Brain microvascular endothelial cell (primary cell): ENCODE measurements around the gene TMEM87A.

Experiments
- DNase-seq: peaks from one replicate; pipeline ENCODE4 v3.0.0-alpha.2; 2020
- H3K27ac ChIP-seq: fragments of 250-450 bp; sonication (Bioruptor Pico); 2 replicates; pipeline ENCODE4 v1.5.1; 2020; ENCODE audit warnings: mild to moderate bottlenecking, moderate library complexity
- H3K27me3 ChIP-seq: fragments of 250-450 bp; sonication (Bioruptor Pico); replicated peaks from 2 replicates; pipeline ENCODE4 v1.5.1; 2020; ENCODE audit warnings: mild to moderate bottlenecking
- H3K36me3 ChIP-seq: fragments of 250-450 bp; sonication (Bioruptor Pico); replicated peaks from 2 replicates; pipeline ENCODE4 v1.5.1; 2020; ENCODE audit warnings: mild to moderate bottlenecking
- H3K4me3 ChIP-seq: 2 replicates; pipeline ENCODE4 v1.5.1; 2011; ENCODE audit warnings: low read depth, mild to moderate bottlenecking, control low read depth, low read length, moderate library complexity
- CTCF ChIP-seq: IDR thresholded peaks from 2 replicates; pipeline ENCODE4 v1.5.1; 2011; ENCODE audit warnings: low read depth, mild to moderate bottlenecking, moderate library complexity, low read length, control low read depth, inconsistent platforms; ENCODE audit errors: missing control alignments
- in situ Hi-C: cut with HindIII; loops from 2 replicates; pipeline ENCODE4 v1.10.0; 2017; ENCODE audit warnings: low sequenced_read_pairs, low pct_ligation_motif_present

Gene TMEM87A

GRCh38 chr15:42191610-42192346 is 81.5 kb downstream of the TMEM87A start:
- TF ChIP-seq CTCF, result no peak

GRCh38 chr15:42190370-42190769 is 82.9 kb downstream of the TMEM87A start:
- DNase-seq, result no peak
- Histone ChIP-seq H3K36me3 (peaks cover 46% of the 10 kb centered on the region), H3K27me3 (no peaks in the 10 kb centered on the region), H3K4me3 (no peak overlapping the region), H3K27ac (no peak overlapping the region)
- in situ Hi-C loops, result no loop called here
- no peak for TF ChIP-seq CTCF

More at GRCh38 chr15:42191610-42192346, 81.5 kb downstream of the TMEM87A start:
- Histone ChIP-seq H3K36me3 (peaks cover 38% of the 10 kb centered on the region), H3K4me3 (no peak overlapping the region), H3K27me3 (no peaks in the 10 kb centered on the region), H3K27ac (no peak overlapping the region)
- in situ Hi-C loops, result no loop called here
- DNase-seq, result no peak

GRCh38 chr15:42185801-42186200 is 87.4 kb downstream of the TMEM87A start:
- H3K27ac ChIP-seq, result no peak overlapping the region
- no peak for DNase-seq
- H3K36me3 ChIP-seq, result peaks cover 59% of the 10 kb centered on the region
- no peak for TF ChIP-seq CTCF
- in situ Hi-C loops, result no loop called here
- H3K27me3 ChIP-seq, result no peaks in the 10 kb centered on the region
- H3K4me3 ChIP-seq, result no peak overlapping the region

GRCh38 chr15:42184736-42185135 is 88.5 kb downstream of the TMEM87A start:
- peaks cover 49% of the 10 kb centered on the region for H3K36me3 ChIP-seq
- no peak for DNase-seq
- no peak for TF ChIP-seq CTCF
- in situ Hi-C loops, result no loop called here
- H3K4me3 ChIP-seq, result no peak overlapping the region
- no peak overlapping the region for H3K27ac ChIP-seq
- no peaks in the 10 kb centered on the region for H3K27me3 ChIP-seq

GRCh38 chr15:42184296-42184695 is 88.9 kb downstream of the TMEM87A start:
- TF ChIP-seq CTCF, result no peak
- H3K27me3 ChIP-seq, result no peaks in the 10 kb centered on the region
- no peak overlapping the region for H3K4me3 ChIP-seq
- no peak overlapping the region for H3K27ac ChIP-seq
- in situ Hi-C loops, result no loop called here
- H3K36me3 ChIP-seq, result peaks cover 48% of the 10 kb centered on the region
- DNase-seq, result no peak

GRCh38 chr15:42182961-42183360 is 90.3 kb downstream of the TMEM87A start:
- no peak overlapping the region for H3K4me3 ChIP-seq
- H3K27me3 ChIP-seq, result no peaks in the 10 kb centered on the region
- in situ Hi-C loops, result no loop called here
- no peak overlapping the region for H3K27ac ChIP-seq
- no peak for DNase-seq
- H3K36me3 ChIP-seq, result peaks cover 43% of the 10 kb centered on the region
- no peak for TF ChIP-seq CTCF
